ENCODE measurements around the gene DUSP18.
"Not testable (repeated sequence)": the region's sequence is repeated elsewhere in the genome, so short reads cannot be mapped to it uniquely, and the experiment has no call there.

The DUSP18 gene

DNA sequence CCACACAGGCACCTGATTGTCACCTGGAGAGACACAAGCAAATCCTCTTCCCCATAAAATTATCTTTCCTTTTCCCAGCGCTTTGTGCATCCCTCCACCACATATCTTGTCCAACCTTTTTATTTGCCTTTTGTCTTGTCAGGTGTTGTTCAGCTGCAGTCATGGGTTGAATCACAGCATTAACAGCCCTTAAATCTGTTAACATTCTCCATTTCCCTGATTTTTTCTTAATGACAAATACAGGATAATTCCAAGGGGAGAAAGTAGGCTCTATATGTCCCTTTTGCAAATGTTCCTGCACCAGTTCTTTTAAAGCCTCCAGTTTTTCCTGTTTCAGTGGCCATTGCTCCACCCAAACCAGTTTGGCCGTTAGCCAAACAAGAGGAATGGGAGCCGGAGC lies 8.9 kb upstream of the DUSP18 start:
- not testable (repeated sequence) for DNase-seq

DNA sequence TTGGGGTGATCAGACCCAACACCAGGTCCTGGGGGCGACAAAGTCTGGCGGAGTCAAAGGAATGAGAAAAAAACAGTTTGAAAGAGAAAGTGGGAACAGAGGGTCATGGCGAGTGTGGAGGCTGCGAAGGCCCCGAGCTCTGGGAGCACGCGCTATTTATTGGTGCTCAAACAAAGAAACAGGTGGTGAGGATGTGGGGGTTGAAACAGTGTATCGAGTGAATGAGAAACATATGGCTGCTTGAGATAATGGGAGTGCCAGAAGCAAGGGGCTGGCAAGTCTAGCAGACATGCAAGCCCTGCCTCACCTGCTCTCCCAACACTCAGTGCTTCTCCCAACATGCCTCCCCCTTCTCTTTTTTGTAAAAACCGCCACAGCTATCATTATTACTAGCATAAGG lies 7.8 kb upstream of the DUSP18 start:
- no peak for DNase-seq

- no peak for DNase-seq
Measured at GRCh38 chr22:30674482-30674881, 6.8 kb upstream of the DUSP18 start.

DNA sequence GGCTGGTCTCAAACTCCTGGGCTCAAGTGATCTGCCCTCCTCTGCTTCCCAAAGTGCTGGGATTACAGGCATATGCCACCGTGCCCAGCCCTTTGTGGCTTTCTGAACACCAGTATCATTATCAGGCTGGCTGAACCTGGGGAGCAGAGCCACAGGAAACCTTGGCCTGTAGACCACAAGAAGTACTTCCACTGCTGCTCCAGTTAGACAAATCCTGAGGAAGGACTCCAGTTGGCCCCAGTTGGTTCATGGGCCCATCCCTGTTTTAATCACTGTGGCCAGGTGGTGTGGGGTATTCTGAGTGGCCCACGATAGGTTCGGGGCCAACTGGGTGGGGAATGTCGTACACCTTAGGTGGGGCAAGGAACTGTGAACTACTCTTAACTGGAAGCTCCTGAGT lies 5.5 kb upstream of the DUSP18 start:
- DNase-seq = no peak

GRCh38 chr22:30671071-30671470 lies 3.4 kb upstream of the DUSP18 start:
- no peak for DNase-seq

- no peak for DNase-seq
Measured at GRCh38 chr22:30668386-30668710, 673 bp upstream of the DUSP18 start.

GRCh38 chr22:30667107-30667493 lies 575 bp downstream of the DUSP18 start:
- peak in 1 of 2 donors; percentile 12 for DNase-seq

DNA sequence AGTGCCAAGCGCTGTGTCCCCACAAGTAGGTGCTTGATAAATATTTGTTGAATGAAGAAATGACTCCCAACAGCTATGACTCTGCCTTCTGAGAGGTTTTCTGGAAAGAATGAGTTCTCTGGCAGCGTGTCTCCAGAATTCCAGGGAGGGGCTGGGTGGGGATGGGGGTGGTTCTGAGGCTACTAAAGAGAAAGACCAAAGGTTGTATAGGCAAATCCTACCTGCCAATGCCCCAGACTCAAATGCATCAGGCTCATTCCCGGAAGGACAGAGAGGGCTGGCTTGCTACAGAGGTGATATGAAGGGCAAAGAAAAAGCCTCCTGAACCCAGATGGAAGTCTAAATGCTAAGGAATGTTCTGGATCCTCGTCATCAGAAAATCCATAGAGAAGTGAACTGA lies 1.9 kb downstream of the DUSP18 start:
- no peak for DNase-seq

GRCh38 chr22:30665266-30665665 lies 2.4 kb downstream of the DUSP18 start:
- DNase-seq = no peak

- no peak for DNase-seq
Measured at GRCh38 chr22:30664798-30665197, 2.9 kb downstream of the DUSP18 start.

- no peak for DNase-seq
Measured at GRCh38 chr22:30662040-30662439, 5.6 kb downstream of the DUSP18 start.

GRCh38 chr22:30655532-30655931 lies 12.1 kb downstream of the DUSP18 start:
- DNase-seq = no peak

DNA sequence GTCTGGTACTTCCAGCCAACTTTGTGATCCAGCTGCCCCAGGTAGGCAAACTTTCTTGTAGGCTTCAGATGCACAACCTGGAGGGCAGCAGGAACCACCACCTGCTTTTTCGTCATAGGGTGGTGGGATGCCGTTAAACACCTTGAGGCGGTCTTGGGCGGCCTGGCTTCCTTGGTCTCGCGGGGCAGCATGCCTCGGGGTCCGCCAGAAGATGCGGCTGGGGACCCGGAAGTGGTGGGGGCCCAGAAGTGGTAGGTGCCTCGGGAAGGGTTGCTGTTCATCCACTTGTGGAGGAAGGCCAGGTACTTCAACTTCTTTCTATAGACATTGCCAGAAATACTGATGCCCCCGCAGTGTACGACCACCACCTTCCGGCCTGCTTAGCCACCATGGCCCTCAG lies 13.3 kb downstream of the DUSP18 start:
- DNase-seq = no peak

DNA sequence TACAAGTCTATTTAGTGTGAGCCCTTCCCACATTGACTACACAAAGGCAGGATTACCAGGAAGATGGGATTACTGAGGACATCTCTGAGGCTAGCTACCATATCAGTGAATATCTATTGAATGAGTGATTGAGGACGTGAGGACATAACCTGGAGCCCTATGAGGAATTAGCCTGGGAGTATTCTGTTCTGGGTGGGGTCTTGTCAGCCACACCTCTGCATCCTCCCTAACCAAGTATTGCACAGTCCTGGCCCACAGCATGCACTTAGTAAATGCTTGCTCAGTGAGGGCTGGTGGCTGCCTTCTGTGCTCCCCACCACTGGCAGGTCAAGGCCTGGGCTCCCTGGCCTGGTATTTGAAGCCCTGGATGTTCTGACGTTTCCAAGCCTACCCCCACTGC lies 14.8 kb downstream of the DUSP18 start:
- no peak for DNase-seq

- DNase-seq = no peak
Measured at GRCh38 chr22:30650508-30651116, 17.1 kb downstream of the DUSP18 start.

DNA sequence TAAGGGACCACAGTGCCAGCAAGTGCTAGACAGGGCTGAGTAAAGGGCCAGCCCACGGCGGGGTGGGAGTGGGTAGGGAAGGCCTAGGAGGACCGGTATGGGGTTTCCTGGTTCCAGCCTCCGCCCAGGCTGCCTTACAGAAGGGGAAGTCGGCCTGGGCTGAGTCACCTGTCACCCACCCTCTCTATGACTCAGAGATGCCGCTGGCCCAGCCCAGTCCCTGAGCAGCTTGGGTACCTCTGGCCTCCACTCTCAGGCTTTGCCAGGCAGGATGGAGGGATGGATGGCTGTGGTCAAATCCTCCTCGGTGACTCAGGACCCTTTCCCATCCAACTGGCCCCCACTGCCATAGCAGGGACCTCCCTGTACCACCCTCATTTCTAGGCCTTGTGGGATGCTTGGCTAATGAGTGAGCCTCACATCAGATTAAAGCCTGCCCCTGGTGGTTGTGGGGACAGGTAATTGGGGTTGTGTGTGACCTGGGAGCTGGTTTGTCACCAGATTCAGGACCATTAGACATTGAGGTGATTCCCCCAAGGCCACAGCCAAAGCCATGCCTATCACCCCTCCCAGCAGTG lies 18.2 kb downstream of the DUSP18 start:
- DNase-seq = peak; percentile 44 to 76

DNA sequence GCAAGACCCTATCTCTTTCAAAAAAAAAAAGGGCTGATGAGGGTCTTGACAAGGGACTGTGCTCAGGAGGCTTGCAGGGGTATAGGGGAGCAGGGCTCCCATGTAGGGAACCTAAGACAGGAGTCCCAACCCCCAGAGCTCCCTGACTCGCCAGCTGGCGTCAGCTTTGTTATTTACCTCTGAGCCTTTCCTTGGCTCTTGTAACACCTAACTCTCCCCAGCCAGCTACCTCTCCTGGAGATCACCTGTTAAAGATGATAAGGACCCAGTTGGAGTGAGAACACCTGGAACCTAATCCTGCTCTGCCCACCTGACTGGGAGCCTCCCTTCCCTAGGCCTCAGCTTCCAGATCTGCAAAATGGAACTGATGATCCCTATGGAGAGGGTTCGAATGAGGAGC lies 18.9 kb downstream of the DUSP18 start:
- no peak for DNase-seq

DNA sequence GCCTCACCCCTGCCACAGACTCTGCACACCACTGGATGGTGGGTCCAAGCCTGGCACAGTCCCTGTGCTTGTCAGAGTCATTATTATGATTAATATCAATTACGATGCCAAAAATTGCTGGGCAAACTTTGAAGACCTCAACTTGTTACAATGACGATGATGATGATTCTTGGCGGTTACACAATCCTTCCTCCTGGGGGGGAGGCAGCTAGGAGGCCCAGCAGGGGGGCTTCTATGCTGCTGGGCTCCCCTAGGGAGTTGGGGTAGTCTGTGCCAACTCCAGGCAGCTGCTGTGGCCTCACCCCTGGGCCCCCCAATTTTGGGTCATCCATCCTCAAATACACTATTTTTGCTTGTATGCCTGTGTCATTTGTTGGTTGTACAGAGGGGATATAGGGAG lies 20.1 kb downstream of the DUSP18 start:
- DNase-seq = no peak

DNA sequence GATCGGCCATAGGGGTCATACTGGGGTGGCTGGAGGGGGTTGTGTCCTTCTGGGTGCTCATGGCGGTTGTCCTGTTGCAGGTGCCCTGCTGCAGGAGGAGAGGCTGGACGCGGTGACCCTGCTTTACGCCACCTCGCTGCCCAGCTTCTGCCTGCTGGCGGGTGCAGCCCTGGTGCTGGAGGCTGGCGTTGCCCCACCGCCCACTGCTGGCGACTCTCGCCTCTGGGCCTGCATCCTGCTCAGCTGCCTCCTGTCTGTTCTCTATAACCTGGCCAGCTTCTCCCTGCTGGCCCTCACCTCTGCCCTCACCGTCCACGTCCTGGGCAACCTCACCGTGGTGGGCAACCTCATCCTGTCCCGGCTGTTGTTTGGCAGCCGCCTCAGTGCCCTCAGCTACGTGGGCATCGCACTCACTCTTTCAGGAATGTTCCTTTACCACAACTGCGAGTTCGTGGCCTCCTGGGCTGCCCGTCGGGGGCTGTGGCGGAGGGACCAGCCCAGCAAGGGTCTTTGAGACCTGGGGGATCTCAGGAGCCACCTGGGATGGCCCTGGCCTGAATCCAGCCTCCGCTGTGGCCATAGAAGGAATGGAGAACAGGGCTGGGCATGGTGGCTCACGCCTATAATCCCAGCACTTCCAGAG lies 21.0 kb downstream of the DUSP18 start:
- no peak for DNase-seq

GRCh38 chr22:30643055-30643875 lies 24.4 kb downstream of the DUSP18 start:
- DNase-seq = no peak

DNA sequence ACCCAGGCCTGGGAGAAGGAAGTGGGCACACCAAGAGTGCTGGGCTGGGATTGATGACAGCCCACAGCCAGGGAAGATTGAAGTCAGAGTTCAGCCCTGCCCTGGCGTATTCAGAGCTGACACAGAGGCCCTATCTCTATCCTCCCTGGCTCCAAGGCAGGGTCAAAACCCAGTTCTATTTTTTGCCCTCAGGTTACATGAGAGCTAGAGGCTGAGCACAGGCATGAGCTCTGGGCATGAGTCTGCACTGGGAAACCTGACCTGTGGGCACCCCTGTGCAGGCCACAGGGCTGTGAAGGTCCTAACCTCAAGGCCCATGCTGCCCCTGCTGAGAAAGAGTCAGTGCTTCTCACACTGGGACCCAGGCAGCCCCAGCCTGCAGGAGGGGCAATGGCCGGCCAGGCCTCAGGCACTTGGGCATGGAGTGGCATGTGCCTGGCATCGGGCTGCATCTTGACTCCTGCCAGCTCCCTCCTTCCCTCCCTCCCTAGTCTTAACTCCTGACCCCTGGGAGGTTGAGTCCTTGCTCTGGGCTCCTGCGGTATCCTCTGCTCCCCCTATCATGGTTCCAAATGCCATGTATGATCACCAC lies 26.7 kb downstream of the DUSP18 start:
- no peak for DNase-seq

GRCh38 chr22:30640361-30640760 lies 27.3 kb downstream of the DUSP18 start:
- DNase-seq = no peak

- no peak for DNase-seq
Measured at GRCh38 chr22:30637701-30638114, 30.0 kb downstream of the DUSP18 start.

Data from CD4-positive, alpha-beta T cell treated with Interleukin-1 beta for 1 hour (primary cell).